HCT116 (cell line): Measurements from ENCODE around the gene SOST. TPM values are rescaled to one million over a fixed set of nuclear protein-coding genes. Genes with fewer than 3 reads are reported as not detected.

Source experiments
- ATAC-seq: fragments of 200-7000 bp; cut with Tn5 transposase; 2 replicates; pipeline ENCODE4 v1.9.1; 2020; ENCODE audit warnings: mild to moderate bottlenecking, moderate library complexity
- BruUV-seq: library from RNA; stranded (reverse); fragments of 400-500 nt; replicated peaks from 2 replicates; lab custom pipeline; 2021; lab: Mats Ljungman, UMichigan
- CTCF ChIA-PET: fragments of 300-600 bp; sonication (Branson Sonifier 250); formaldehyde crosslinking; loops from one replicate; lab custom pipeline; 2021; ENCODE audit warnings: antibody characterized with exemption; lab: Charles Lee
- POLR2A ChIA-PET: fragments of 300-600, 350-600 bp; sonication (Branson Sonifier 250); formaldehyde crosslinking; loops from one replicate; lab custom pipeline; 2021; ENCODE audit warnings: antibody characterized with exemption; lab: Charles Lee
- RAD21 ChIA-PET, 2 experiments: fragments of 300-600 bp; sonication (Branson Sonifier 250); formaldehyde crosslinking; loops; one replicate each; lab custom pipeline; 2023; ENCODE audit warnings: low total read pairs in 2 of 2; ENCODE audit not compliant: uncharacterized antibody in 2 of 2, unreplicated experiment in 2 of 2, low non-redundant PET in 1 of 2; lab: Charles Lee
- DNase-seq: peaks from one replicate; pipeline ENCODE4 v3.0.0-alpha.2; 2010; ENCODE audit warnings: low read depth, low spot score
- H2AFZ ChIP-seq: fragments of 200-600 bp; shearing (Covaris generic), sonication (generic); 2 replicates; pipeline ENCODE4 v1.6.1; 2017; ENCODE audit warnings: low read depth, mixed run types, mixed read lengths, antibody characterized with exemption, low read length; ENCODE audit not compliant: poor library complexity, severe bottlenecking
- H3K27ac ChIP-seq: 2 replicates; pipeline ENCODE4 v1.5.1; 2012; ENCODE audit warnings: low read depth, low read length
- H3K27me3 ChIP-seq: fragments of 200-600 bp; sonication (generic); 2 replicates; pipeline ENCODE4 v1.6.1; 2016; ENCODE audit warnings: mixed run types, low read length, mixed read lengths; ENCODE audit not compliant: insufficient read depth
- H3K36me3 ChIP-seq, 2 experiments: fragments of 200-500 bp in 1 of 2; fragments of 200-600 bp in 1 of 2; sonication (Bioruptor generic) in 1 of 2; sonication (generic) in 1 of 2; 2 replicates each; pipeline versions ENCODE4 v1.5.1 to v1.6.1; 2014 to 2016; ENCODE audit warnings: low read length in 2 of 2, inconsistent platforms in 1 of 2, mixed read lengths in 1 of 2, mixed run types in 1 of 2; ENCODE audit not compliant: insufficient read depth in 2 of 2, control insufficient read depth in 1 of 2
- H3K4me1 ChIP-seq, 2 experiments: fragments of 200-600 bp in 1 of 2; sonication (generic) in 1 of 2; 2 replicates each; pipeline versions ENCODE4 v1.5.1 to v1.6.1; 2012 to 2017; ENCODE audit warnings: low read length in 2 of 2, inconsistent platforms in 1 of 2, mild to moderate bottlenecking in 1 of 2, mixed read lengths in 1 of 2, mixed run types in 1 of 2, moderate library complexity in 1 of 2; ENCODE audit not compliant: insufficient read depth in 2 of 2, control insufficient read depth in 1 of 2
- H3K4me2 ChIP-seq: fragments of 200-600 bp; sonication (generic); 2 replicates; pipeline ENCODE4 v1.6.1; 2017; ENCODE audit warnings: mixed run types, low read length, mixed read lengths
- H3K4me3 ChIP-seq, 2 experiments: fragments of 200-600 bp in 1 of 2; sonication (generic) in 1 of 2; replicated peaks in 1 of 2; 2 replicates each; pipeline ENCODE4 v1.5.1; 2011 to 2016; ENCODE audit warnings: low read length in 2 of 2, control low read depth in 1 of 2, low read depth in 1 of 2, mild to moderate bottlenecking in 1 of 2, mixed read lengths in 1 of 2, mixed run types in 1 of 2
- H3K79me2 ChIP-seq: fragments of 200-600 bp; sonication (generic); 2 replicates; pipeline ENCODE4 v1.6.1; 2017; ENCODE audit warnings: mild to moderate bottlenecking, mixed run types, low read length, moderate library complexity, mixed read lengths; ENCODE audit not compliant: insufficient read depth
- H3K9ac ChIP-seq: fragments of 200-600 bp; sonication (generic); 2 replicates; pipeline ENCODE4 v1.6.1; 2016; ENCODE audit warnings: low read length, mixed read lengths
- H3K9me2 ChIP-seq: fragments of 200-600 bp; sonication (generic), shearing (Covaris generic); 2 replicates; pipeline ENCODE4 v1.6.1; 2017; ENCODE audit warnings: mixed run types, mild to moderate bottlenecking, moderate library complexity; ENCODE audit not compliant: insufficient read depth
- H3K9me3 ChIP-seq, 2 experiments: fragments of 200-500 bp in 1 of 2; fragments of 200-600 bp in 1 of 2; sonication (Bioruptor generic) in 1 of 2; sonication (generic) in 1 of 2; 2 replicates each; pipeline ENCODE4 v1.6.1; 2014 to 2017; ENCODE audit warnings: low read length in 2 of 2, mixed read lengths in 2 of 2, inconsistent platforms in 1 of 2, low read depth in 1 of 2, mild to moderate bottlenecking in 1 of 2, mixed run types in 1 of 2, moderate library complexity in 1 of 2; ENCODE audit not compliant: control insufficient read depth in 1 of 2, insufficient read depth in 1 of 2
- H4K20me1 ChIP-seq: fragments of 200-600 bp; sonication (generic), shearing (Covaris generic); 2 replicates; pipeline ENCODE4 v1.6.1; 2017; ENCODE audit warnings: mixed run types, mild to moderate bottlenecking, moderate library complexity; ENCODE audit not compliant: insufficient read depth
- ATF3 ChIP-seq: IDR thresholded peaks from 2 replicates; pipeline ENCODE4 v1.6.1; 2012
- CBX3 ChIP-seq: IDR thresholded peaks from 2 replicates; pipeline ENCODE4 v1.6.1; 2012; ENCODE audit warnings: low read depth
- CEBPB ChIP-seq: IDR thresholded peaks from 2 replicates; pipeline ENCODE4 v1.6.1; 2012; ENCODE audit warnings: low read depth
- CTCF ChIP-seq, 3 experiments: fragments of 200-600 bp in 1 of 3; sonication (generic) in 1 of 3; IDR thresholded peaks in 2 of 3; conservative IDR thresholded peaks in 1 of 3; 2 replicates each; pipeline ENCODE4 v1.5.1; 2012 to 2017; ENCODE audit warnings: low read depth in 2 of 3, low read length in 2 of 3, antibody characterized with exemption in 1 of 3, borderline replicate concordance in 1 of 3, control low read depth in 1 of 3, mild to moderate bottlenecking in 1 of 3, mixed read lengths in 1 of 3, mixed run types in 1 of 3, moderate library complexity in 1 of 3; ENCODE audit not compliant: insufficient read depth in 1 of 3
- EGR1 ChIP-seq: IDR thresholded peaks from 2 replicates; pipeline ENCODE4 v1.6.1; 2012; ENCODE audit warnings: low read depth
- ELF1 ChIP-seq: IDR thresholded peaks from 2 replicates; pipeline ENCODE4 v1.6.1; 2012; ENCODE audit warnings: low read depth, borderline replicate concordance
- EZH2 ChIP-seq: fragments of 200-600 bp; sonication (generic); IDR thresholded peaks from 2 replicates; pipeline ENCODE4 v1.6.1; 2017; ENCODE audit warnings: antibody characterized with exemption, mixed run types
- EZH2phosphoT487 ChIP-seq: fragments of 200-600 bp; IDR thresholded peaks from 2 replicates; pipeline ENCODE4 v1.6.1; 2018; ENCODE audit warnings: antibody characterized with exemption, borderline replicate concordance
- MAX ChIP-seq: IDR thresholded peaks from 2 replicates; pipeline ENCODE4 v1.6.1; 2012
- POLR2A ChIP-seq: IDR thresholded peaks from 2 replicates; pipeline ENCODE4 v1.7.0; 2011; ENCODE audit warnings: borderline replicate concordance; ENCODE audit not compliant: insufficient read depth, insufficient read length; ENCODE audit errors: extremely low read depth
- POLR2AphosphoS5 ChIP-seq: IDR thresholded peaks from 2 replicates; pipeline ENCODE4 v1.6.1; 2011; ENCODE audit warnings: mild to moderate bottlenecking, low read depth, low read length, moderate library complexity
- RAD21 ChIP-seq: IDR thresholded peaks from 2 replicates; pipeline ENCODE4 v1.6.1; 2012; ENCODE audit warnings: low read depth, mild to moderate bottlenecking
- REST ChIP-seq: IDR thresholded peaks from 2 replicates; pipeline ENCODE4 v1.6.1; 2012; ENCODE audit warnings: low read depth
- SIN3A ChIP-seq: IDR thresholded peaks from 2 replicates; pipeline ENCODE4 v1.6.1; 2012; ENCODE audit warnings: low read depth
- SP1 ChIP-seq: IDR thresholded peaks from 2 replicates; pipeline ENCODE4 v1.6.1; 2012; ENCODE audit warnings: low read depth
- SRF ChIP-seq: IDR thresholded peaks from 2 replicates; pipeline ENCODE4 v1.6.1; 2012; ENCODE audit warnings: low read depth
- YY1 ChIP-seq: IDR thresholded peaks from 2 replicates; pipeline ENCODE4 v1.6.1; 2011; ENCODE audit warnings: low read length, low read depth, moderate library complexity, mild to moderate bottlenecking; ENCODE audit not compliant: insufficient replicate concordance; ENCODE audit errors: extremely low read depth
- ZBTB33 ChIP-seq: IDR thresholded peaks from 2 replicates; pipeline ENCODE4 v1.6.1; 2011; ENCODE audit warnings: mild to moderate bottlenecking, low read length, moderate library complexity; ENCODE audit not compliant: insufficient replicate concordance; ENCODE audit errors: extremely low read depth
- ZFX ChIP-seq: fragments of 450-650 bp; IDR thresholded peaks from 2 replicates; pipeline ENCODE4 v1.6.1; 2017
- ZNF274 ChIP-seq: fragments of 200-500 bp; sonication (Bioruptor generic); IDR thresholded peaks from 2 replicates; pipeline ENCODE4 v1.6.1; 2014; ENCODE audit warnings: mild to moderate bottlenecking, low read depth, low read length, inconsistent platforms
- intact Hi-C: fragments of 100-400 bp; cut with micrococcal nuclease; formaldehyde crosslinking; loops from 2 replicates; pipeline ENCODE4 v1.10.0; 2022
- total RNA-seq: library from RNA; stranded (reverse); gene quantifications from one replicate; pipeline ENCODE4 v1.2.1, GENCODE V29; 2021; ENCODE audit not compliant: unreplicated experiment

Gene SOST
- total RNA-seq, 1 experiment from 2014 or later = not detected

GRCh38 chr17:43754947-43755346, 3.6 kb downstream of the SOST start:
- TF ChIP-seq EZH2 = no peak
- TF ChIP-seq RAD21 = no peak
- no peak for TF ChIP-seq YY1
- TF ChIP-seq REST = no peak
- no peak for TF ChIP-seq SP1
- TF ChIP-seq ZNF274 = no peak
- no peak for TF ChIP-seq EZH2phosphoT487
- no peak for TF ChIP-seq CEBPB
- TF ChIP-seq ZBTB33 = no peak
- TF ChIP-seq POLR2A = no peak
- no peak for TF ChIP-seq ATF3
- no peak for TF ChIP-seq ELF1
- TF ChIP-seq EGR1 = no peak
- TF ChIP-seq CTCF (IDR thresholded peaks at IDR 0.05 in 2 of 3, conservative IDR thresholded peaks at IDR 0.05 in 1 of 3; ENCODE audit: borderline replicate concordance in 1 of 3, insufficient read depth in 1 of 3, low read depth in 2 of 3, low read length in 2 of 3) = no peak
- TF ChIP-seq MAX = no peak
- TF ChIP-seq SIN3A = no peak
- no peak for TF ChIP-seq SRF
- TF ChIP-seq ZFX = no peak
- TF ChIP-seq POLR2AphosphoS5 = no peak
- no peak for TF ChIP-seq CBX3
- H3K4me3 ChIP-seq = no peak overlapping the region
- H3K27me3 ChIP-seq = no peaks in the 10 kb centered on the region
- H3K9me3 ChIP-seq = no peaks in the 10 kb centered on the region
- intact Hi-C loops = no loop called here
- ChIA-PET POLR2A (no interaction called here), CTCF (no interaction called here), RAD21 (no interaction called here)
- H3K79me2 ChIP-seq = no peaks in the 10 kb centered on the region
- H3K4me1 ChIP-seq = peaks cover 0 to 12% of the 10 kb centered on the region in 2 experiments; a peak in 2 of 4 replicates
- no peaks in the 10 kb centered on the region for H3K9me2 ChIP-seq
- no peak for DNase-seq
- no peak overlapping the region for H3K9ac ChIP-seq
- BruUV-seq = no TSS peak
- ATAC-seq = no peak
- H3K4me2 ChIP-seq = no peak overlapping the region
- H3K36me3 ChIP-seq = no peaks in the 10 kb centered on the region
- H4K20me1 ChIP-seq = no peaks in the 10 kb centered on the region
- H3K27ac ChIP-seq = no peak overlapping the region
- no peak overlapping the region for H2AFZ ChIP-seq
